Aorta (tissue), 5 donors: Measurements from ENCODE around the gene SRSF9. TPM values are rescaled to one million over a fixed set of nuclear protein-coding genes. Genes with fewer than 3 reads are reported as not detected.
"Not testable (repeated sequence)": the region's sequence is repeated elsewhere in the genome, so short reads cannot be mapped to it uniquely, and the experiment has no call there.

Experiments used
- ATAC-seq: fragments of 200-7000 bp; cut with Tn5 transposase; one replicate; pipeline ENCODE4 v1.9.1; 2022; ENCODE audit warnings: moderate library complexity; ENCODE audit not compliant: low FRiP score
- DNase-seq, 2 donors: peaks; one replicate each; pipeline ENCODE4 v3.0.0-alpha.2; 2020
- H3K27ac ChIP-seq, 2 donors: one replicate each; pipeline ENCODE4 v1.5.1; 2013; ENCODE audit warnings: low read length in 2 of 2, mild to moderate bottlenecking in 2 of 2, moderate library complexity in 2 of 2, control low read depth in 1 of 2, inconsistent platforms in 1 of 2, low read depth in 1 of 2
- H3K27me3 ChIP-seq, 2 donors: one replicate each; pipeline ENCODE4 v1.6.1; 2013; ENCODE audit warnings: control low read depth in 1 of 2, low read length in 1 of 2, mild to moderate bottlenecking in 1 of 2, moderate library complexity in 1 of 2; ENCODE audit not compliant: insufficient read depth in 2 of 2, control insufficient read depth in 1 of 2
- H3K36me3 ChIP-seq, 2 donors: one replicate each; pipeline ENCODE4 v1.6.1; 2013; ENCODE audit warnings: control low read depth in 1 of 2, low read length in 1 of 2, mild to moderate bottlenecking in 1 of 2; ENCODE audit not compliant: insufficient read depth in 2 of 2, control insufficient read depth in 1 of 2
- H3K4me1 ChIP-seq, 2 donors: one replicate each; pipeline ENCODE4 v1.6.1; 2013; ENCODE audit warnings: low read length in 2 of 2, control low read depth in 1 of 2, mild to moderate bottlenecking in 1 of 2, moderate library complexity in 1 of 2; ENCODE audit not compliant: insufficient read depth in 2 of 2, control insufficient read depth in 1 of 2
- H3K4me3 ChIP-seq, 2 donors: one replicate each; pipeline ENCODE4 v1.5.1; 2013; ENCODE audit warnings: low read length in 2 of 2, control low read depth in 1 of 2, mild to moderate bottlenecking in 1 of 2
- H3K9me3 ChIP-seq: one replicate; pipeline ENCODE4 v1.6.1; 2013; ENCODE audit warnings: mild to moderate bottlenecking, low read length; ENCODE audit not compliant: control insufficient read depth
- WGBS, 2 donors: extraction: QIAGEN DNeasy Blood & Tissue Kit; methylation state at CpG; one replicate each; pipeline ENCODE4 v1.1.7; 2013; 5-methylcytosine and 5-hydroxymethylcytosine counted together
- intact Hi-C, 2 donors: fragments of 100-400 bp; cut with DNase I; formaldehyde crosslinking; loops; one replicate each; pipeline versions ENCODE4 v1.14.2 to v1.15.0; 2022
- polyA plus RNA-seq, 2 donors: library from polyadenylated mRNA; stranded (reverse); fragments of 200-250 nt; gene quantifications; one replicate each; pipeline ENCODE4 v1.2.3, GENCODE V29; 2013
- total RNA-seq, 2 donors: library from RNA; stranded (reverse); fragmentation: NEBNext Ultra II Directional; extraction: Animal tissue kit (Norgen Biotek cat#: 25700); gene quantifications; one replicate each; pipeline ENCODE4 v1.2.1, GENCODE V29; 2021
- donor health status: healthy with polysubstance abuse.
- donor health status: Bipolar disorder and iron deficiency.
- donor health status: DM: no; HTN: no; CAD: no.
- donor health status: DM: no; HTN: no; CAD: no.
- donor health status: DM: yes; HTN: yes; CAD: no.

The SRSF9 gene
- total and polyA plus RNA-seq, 4 donors: 77.5 to 96.6 (median 93.5) TPM

GRCh38 chr12:120447992-120448391 lies 21.6 kb downstream of the SRSF9 start:
- H3K36me3 ChIP-seq: peaks cover 2 to 3% of the 10 kb centered on the region in 2 donors
- peaks cover 3 to 5% of the 10 kb centered on the region in 2 donors for H3K4me1 ChIP-seq
- intact Hi-C loops: no loop called here

GRCh38 chr12:120446844-120447178 lies 22.7 kb downstream of the SRSF9 start:
- WGBS, 2 donors: 6 to 8% methylated on average over 17 of the region's 17 CpGs
- H3K4me3 ChIP-seq: peak overlapping the region; percentile 58 to 81
- H3K9me3 ChIP-seq, H3K4me1 ChIP-seq, ATAC-seq, H3K27me3 ChIP-seq, intact Hi-C loops, H3K36me3 ChIP-seq, DNase-seq: not testable (repeated sequence)
- H3K27ac ChIP-seq: peak overlapping the region in 1 of 2 donors; percentile 72

More at GRCh38 chr12:120447992-120448391, 21.6 kb downstream of the SRSF9 start:
- no peak overlapping the region for H3K4me3 ChIP-seq
- no peak for ATAC-seq
- WGBS, 2 donors: 92 to 94% methylated on average over 4 of the region's 4 CpGs
- H3K27me3 ChIP-seq: no peaks in the 10 kb centered on the region
- H3K27ac ChIP-seq: no peak overlapping the region
- H3K9me3 ChIP-seq: no peaks in the 10 kb centered on the region
- no peak for DNase-seq

- peaks cover 2 to 3% of the 10 kb centered on the region in 2 donors for H3K36me3 ChIP-seq
- intact Hi-C loops: no loop called here
- 0% methylated on average over 73 of the region's 73 CpGs for WGBS, 2 donors
Measured at GRCh38 chr12:120445911-120446843, 23.4 kb downstream of the SRSF9 start, which contains the start of the genes GATC and TRIAP1. Gene GATC, plus strand, starts transcription at chr12:120446444. Its CDS starts 37 bp downstream, at chr12:120446481. Gene TRIAP1, minus strand, starts transcription at chr12:120446384. Its CDS starts 12 bp downstream, at chr12:120446372.

GRCh38 chr12:120444676-120445075 lies 24.9 kb downstream of the SRSF9 start:
- H3K4me3 ChIP-seq: no peak overlapping the region
- peaks cover 3 to 5% of the 10 kb centered on the region in 2 donors for H3K4me1 ChIP-seq
- intact Hi-C loops: no loop called here
- H3K27me3 ChIP-seq: no peaks in the 10 kb centered on the region
- DNase-seq (no peak), ATAC-seq (no peak)
- H3K9me3 ChIP-seq: no peaks in the 10 kb centered on the region
- peaks cover 2 to 3% of the 10 kb centered on the region in 2 donors for H3K36me3 ChIP-seq
- WGBS, 2 donors: 86 to 93% methylated on average over 2 of the region's 2 CpGs
- H3K27ac ChIP-seq: no peak overlapping the region

More at GRCh38 chr12:120445911-120446843, 23.4 kb downstream of the SRSF9 start, which contains the start of the genes GATC and TRIAP1:
- ATAC-seq (peak; percentile 99), DNase-seq (peak; percentile 89 to 96)
- peak within 1 kb of the TSS; percentile 24 to 87 for H3K27ac ChIP-seq
- peaks cover 3 to 5% of the 10 kb centered on the region in 2 donors for H3K4me1 ChIP-seq
- peak within 1 kb of the TSS; percentile 58 to 81 for H3K4me3 ChIP-seq
- no peaks in the 10 kb centered on the region for H3K9me3 ChIP-seq
- H3K27me3 ChIP-seq: no peaks in the 10 kb centered on the region

GRCh38 chr12:120439646-120440247 lies 29.8 kb downstream of the SRSF9 start:
- Histone ChIP-seq H3K4me1 (no peaks in the 10 kb centered on the region), H3K27ac (no peak overlapping the region), H3K9me3 (no peaks in the 10 kb centered on the region), H3K4me3 (no peak overlapping the region), H3K27me3 (no peaks in the 10 kb centered on the region), H3K36me3 (peaks cover 0 to 3% of the 10 kb centered on the region in 2 donors)
- peak; percentile 64 for ATAC-seq
- no peak for DNase-seq
- 15% methylated on average over 6 of the region's 6 CpGs for WGBS, 2 donors
- intact Hi-C loops: loop anchor here (5.0 to 10.0 kb wide), 2 partner anchors 115 to 122 kb away; partner anchors contain the start of gene PLA2G1B (in 1 of the 2)

GRCh38 chr12:120438495-120439198 lies 30.9 kb downstream of the SRSF9 start:
- Histone ChIP-seq H3K4me1 (no peaks in the 10 kb centered on the region), H3K36me3 (no peaks in the 10 kb centered on the region), H3K4me3 (peak overlapping the region; percentile 45 to 76), H3K27ac (peak overlapping the region in 1 of 2 donors; percentile 18), H3K27me3 (no peaks in the 10 kb centered on the region), H3K9me3 (no peaks in the 10 kb centered on the region)
- no peak for ATAC-seq
- no peak for DNase-seq
- 38 to 40% methylated on average over 17 of the region's 17 CpGs for WGBS, 2 donors
- intact Hi-C loops: loop anchor here (5.0 to 10.0 kb wide), 2 partner anchors 114 to 121 kb away; partner anchors contain the start of gene PLA2G1B (in 1 of the 2)

GRCh38 chr12:120437735-120438494 lies 31.6 kb downstream of the SRSF9 start, which contains the start of gene COX6A1:
Gene COX6A1, plus strand, starts transcription at chr12:120438113. Its CDS starts 14 bp downstream, at chr12:120438127.
- 0% methylated on average over 56 to 59 of the region's 59 CpGs for WGBS, 2 donors
- ATAC-seq (peak; percentile 94), DNase-seq (peak; percentile 96 to 97)
- H3K4me3 ChIP-seq: peak within 1 kb of the TSS; percentile 45 to 76
- H3K4me1 ChIP-seq: no peaks in the 10 kb centered on the region
- H3K27me3 ChIP-seq: no peaks in the 10 kb centered on the region
- H3K9me3 ChIP-seq: no peaks in the 10 kb centered on the region
- no peaks in the 10 kb centered on the region for H3K36me3 ChIP-seq
- intact Hi-C loops: loop anchor here (5.0 to 10.0 kb wide), 2 partner anchors 113 to 121 kb away; partner anchors contain the start of gene PLA2G1B (in 1 of the 2)
- peak within 1 kb of the TSS in 1 of 2 donors; percentile 28 for H3K27ac ChIP-seq
